B cell (primary cell): ENCODE measurements around the gene NTRK3.

Source experiments
- EZH2 ChIP-seq: IDR thresholded peaks from 2 replicates; pipeline ENCODE4 v1.6.1; 2012; ENCODE audit warnings: borderline replicate concordance, low read depth, mild to moderate bottlenecking, moderate library complexity, low read length; ENCODE audit not compliant: insufficient read depth, poor library complexity, severe bottlenecking
- TF ChIP-seq, protein P1 (sequence below): fragments of 200-600 bp; IDR thresholded peaks from one replicate; pipeline ENCODE4 v1.8.0; 2022; ENCODE audit warnings: antibody characterized with exemption, mild to moderate bottlenecking

DNA sequence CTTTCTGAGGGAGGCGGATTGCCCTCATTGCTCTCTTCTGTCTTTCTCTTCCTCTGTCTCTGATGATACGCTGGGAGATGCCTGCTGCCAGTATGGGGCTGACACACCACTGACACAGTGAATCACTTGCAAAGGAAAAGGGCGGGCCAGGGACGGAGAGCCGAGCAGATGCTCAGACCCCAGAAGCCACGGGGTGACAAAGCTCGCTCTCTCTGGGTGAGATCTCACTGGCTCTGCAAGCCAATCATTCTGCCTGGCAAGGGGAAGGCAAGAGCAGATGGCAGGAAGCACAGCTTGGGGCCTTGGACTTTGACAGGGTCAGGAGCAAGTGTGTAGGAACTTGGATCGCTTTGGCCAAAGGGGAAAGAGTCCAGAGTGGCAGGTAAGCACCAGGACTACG lies 198.7 kb downstream of the NTRK3 start:
- TF ChIP-seq, protein P1, sequence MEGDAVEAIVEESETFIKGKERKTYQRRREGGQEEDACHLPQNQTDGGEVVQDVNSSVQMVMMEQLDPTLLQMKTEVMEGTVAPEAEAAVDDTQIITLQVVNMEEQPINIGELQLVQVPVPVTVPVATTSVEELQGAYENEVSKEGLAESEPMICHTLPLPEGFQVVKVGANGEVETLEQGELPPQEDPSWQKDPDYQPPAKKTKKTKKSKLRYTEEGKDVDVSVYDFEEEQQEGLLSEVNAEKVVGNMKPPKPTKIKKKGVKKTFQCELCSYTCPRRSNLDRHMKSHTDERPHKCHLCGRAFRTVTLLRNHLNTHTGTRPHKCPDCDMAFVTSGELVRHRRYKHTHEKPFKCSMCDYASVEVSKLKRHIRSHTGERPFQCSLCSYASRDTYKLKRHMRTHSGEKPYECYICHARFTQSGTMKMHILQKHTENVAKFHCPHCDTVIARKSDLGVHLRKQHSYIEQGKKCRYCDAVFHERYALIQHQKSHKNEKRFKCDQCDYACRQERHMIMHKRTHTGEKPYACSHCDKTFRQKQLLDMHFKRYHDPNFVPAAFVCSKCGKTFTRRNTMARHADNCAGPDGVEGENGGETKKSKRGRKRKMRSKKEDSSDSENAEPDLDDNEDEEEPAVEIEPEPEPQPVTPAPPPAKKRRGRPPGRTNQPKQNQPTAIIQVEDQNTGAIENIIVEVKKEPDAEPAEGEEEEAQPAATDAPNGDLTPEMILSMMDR, result no peak
- no peak for TF ChIP-seq EZH2
